HG03378 (cell line): ENCODE data around the gene PCDH1.
"Not testable (repeated sequence)": the region's sequence is repeated elsewhere in the genome, so short reads cannot be mapped to it uniquely, and the experiment has no call there.

Experiments
- ATAC-seq: cut with Tn5 transposase; IDR thresholded peaks from one replicate; pipeline ENCODE4 v1.9.1; 2021; ENCODE audit warnings: mild to moderate bottlenecking, moderate library complexity; ENCODE audit not compliant: unreplicated experiment

PCDH1 gene

DNA sequence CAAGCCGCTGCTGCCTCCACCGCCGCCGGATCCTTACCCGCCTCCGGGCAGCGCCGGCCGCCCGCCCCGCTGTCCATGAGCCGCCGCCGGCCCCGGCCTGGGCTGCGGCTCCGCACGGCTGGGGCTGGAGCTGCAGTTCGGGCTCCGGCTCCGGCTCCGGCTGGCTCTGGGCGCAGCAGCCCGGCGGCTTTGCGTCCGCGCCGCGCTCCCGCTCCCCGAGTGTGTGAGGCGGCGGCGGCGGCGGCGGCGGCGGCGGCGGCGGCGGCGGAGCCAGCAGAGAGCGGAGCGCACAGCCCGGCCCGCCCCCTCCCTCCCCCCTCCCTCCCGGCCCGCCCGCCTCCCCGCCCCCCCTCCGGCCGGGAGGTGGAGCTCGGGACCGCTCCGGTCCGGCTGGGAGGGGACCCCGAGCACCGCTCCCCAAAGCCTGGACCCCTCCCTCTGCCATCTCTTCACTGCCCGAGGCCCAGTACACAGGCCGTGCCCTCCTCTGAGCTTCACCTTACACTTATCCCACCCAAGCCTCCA lies at the start of gene PCDH1:
Gene PCDH1 (minus strand): TSS at position 225 of the 525 bp plus-strand sequence. CDS start 148 bp downstream, at position 77.
- ATAC-seq, result no peak

DNA sequence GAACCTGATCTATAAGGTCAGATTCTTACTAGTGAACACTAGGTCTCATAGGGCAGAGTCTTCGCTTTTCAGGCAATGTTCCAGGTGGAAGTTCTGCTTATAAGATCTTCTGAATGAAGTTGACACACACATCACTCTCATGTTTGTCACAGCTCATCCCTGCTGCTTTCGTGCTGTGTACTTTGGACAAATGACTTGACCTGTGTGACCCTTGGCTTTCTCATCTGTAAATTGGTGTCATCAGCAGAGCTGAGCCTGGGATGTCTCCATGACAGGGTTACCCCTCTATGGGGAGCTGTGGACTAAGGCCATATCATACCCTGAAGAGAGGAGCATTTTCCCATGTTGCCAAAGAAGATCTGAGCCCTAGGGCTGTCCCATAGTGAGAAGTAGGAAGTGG lies 48.2 kb upstream of the PCDH1 start:
- no peak for ATAC-seq

DNA sequence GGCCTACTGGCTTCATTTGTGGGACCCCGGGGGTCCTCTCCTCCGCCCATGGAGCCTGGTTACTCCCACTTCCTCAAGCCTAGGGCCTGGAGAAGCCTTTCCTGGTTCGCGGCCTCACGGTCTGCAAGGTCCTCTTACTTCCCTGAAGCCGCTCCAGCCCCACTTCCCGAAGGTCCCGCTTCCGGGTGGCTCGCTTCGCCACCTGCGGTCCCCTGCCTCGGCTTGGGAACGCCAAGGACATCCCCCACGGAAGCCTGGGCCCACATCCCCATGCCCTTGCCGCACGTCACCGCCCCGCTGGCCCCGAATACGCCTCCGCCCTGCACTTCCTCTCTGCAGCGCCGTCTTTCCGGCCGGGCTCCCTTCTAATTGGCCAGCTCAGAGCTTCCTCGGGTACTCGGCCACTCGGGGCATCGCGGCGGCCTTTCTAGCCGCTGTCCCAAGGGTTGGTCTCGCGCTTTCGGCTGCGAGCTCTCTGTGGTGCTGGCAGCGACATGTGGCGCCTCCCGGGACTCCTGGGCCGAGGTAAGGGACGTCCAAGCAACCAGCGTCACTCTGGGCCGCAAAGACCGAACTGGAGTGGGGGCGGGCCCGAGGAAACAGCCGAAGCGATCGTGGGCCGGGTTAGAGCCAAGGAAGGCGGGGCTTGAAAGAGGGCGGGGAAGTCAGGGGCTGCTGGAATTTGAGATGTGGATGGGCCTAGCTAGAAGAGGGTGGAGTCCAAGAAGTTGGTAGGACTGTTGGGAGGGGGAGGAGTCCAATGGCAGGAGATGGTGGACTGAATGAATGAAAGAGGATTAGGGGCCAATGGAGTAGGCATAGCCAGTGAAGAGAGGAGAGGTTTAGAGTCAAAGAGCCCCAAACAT lies 45.5 kb upstream of the PCDH1 start, which contains the start of gene DELE1:
Gene DELE1 (plus strand): TSS at position 424 of the 866 bp plus-strand sequence. CDS start 71 bp downstream, at position 495.
- ATAC-seq, result peak; percentile 93

DNA sequence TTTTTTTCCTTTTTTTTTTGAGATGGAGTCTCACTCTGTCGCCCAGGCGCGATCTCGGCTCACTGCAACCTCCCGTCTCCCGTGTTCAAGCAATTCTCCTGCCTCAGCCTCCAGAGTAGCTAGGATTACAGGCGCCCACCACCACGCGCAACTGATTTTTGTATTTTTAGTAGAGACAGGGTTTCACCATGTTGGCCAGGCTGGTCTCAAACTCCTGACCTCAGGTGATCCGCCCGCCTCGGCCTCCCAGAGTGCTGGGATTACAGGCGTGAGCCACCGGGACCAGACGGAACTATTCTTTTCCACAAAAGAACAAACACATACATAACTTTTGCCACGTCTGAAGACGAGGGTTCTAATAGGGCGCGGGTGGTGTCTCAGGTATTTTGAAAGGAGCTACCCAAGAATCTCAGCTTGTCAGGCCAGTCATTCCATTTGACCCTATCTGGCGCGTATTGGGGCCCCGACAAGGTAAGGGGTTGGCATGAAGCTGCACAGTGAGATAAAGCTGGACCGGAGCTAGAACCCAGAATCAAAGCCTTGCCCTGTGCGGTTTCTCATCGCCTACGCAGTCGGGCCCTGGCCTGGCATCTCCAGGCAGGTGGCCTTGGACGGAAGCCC lies 44.7 kb upstream of the PCDH1 start:
- not testable (repeated sequence) for ATAC-seq

DNA sequence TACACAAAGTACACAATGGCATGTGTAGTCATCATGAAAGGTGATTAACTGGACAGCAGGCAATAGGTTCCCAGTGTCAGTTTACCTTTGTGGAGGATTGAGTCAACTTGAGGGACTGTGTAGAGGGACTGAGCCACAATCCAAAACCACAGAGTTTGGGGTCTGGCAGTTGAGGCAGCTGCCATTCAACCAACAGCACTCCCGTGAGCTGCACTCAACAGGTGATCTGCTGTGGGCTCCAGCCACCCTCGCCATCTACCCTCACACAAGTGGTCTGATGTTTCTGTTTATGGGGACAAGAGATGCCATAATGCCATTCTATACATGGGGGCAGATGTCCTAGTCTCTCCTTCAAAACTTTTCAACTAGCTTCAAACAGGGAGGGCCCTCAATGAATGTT lies 42.6 kb upstream of the PCDH1 start:
- no peak for ATAC-seq

DNA sequence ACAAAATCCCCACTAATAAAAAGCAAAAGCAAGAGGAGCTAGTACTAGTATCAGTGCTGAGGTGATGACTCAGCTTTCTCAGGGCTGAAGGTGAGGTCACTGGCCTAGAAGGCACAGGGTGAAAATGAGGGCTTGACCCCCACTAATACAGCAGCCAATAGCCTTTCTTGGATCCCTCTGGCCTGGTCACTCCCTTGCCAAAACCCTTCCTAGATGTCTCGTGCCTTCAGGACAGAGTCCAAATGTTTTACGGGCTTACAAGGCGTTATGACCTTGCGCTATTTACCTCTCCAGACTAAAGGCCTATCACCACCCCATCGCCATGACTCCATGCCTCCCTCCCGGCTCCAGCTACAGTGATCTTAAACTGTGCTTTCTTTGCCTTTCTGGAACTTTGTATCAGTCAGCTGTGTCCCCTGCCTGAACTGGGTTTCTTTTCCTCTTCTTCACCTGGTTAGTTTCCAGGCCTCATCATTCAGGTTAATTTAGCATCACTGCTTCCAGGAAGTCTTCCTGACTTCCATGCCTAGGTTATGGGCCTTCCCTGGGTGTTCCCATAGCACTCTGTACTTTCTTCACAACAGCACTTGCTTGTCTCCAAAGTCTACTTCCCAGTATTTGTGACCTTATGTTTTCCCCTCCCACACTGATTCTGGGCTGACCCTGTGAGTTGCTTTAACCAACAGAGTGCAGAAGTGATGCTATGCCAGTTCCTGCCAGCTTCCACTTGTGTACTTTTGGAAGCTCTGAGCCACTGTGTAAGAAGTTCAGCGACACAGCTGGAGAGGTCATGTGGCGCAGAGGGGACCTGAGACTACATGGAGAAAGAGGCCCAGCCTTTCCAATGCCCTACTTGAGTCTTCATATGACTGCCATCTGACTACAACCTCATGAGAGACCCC lies 41.3 kb upstream of the PCDH1 start:
- no peak for ATAC-seq

DNA sequence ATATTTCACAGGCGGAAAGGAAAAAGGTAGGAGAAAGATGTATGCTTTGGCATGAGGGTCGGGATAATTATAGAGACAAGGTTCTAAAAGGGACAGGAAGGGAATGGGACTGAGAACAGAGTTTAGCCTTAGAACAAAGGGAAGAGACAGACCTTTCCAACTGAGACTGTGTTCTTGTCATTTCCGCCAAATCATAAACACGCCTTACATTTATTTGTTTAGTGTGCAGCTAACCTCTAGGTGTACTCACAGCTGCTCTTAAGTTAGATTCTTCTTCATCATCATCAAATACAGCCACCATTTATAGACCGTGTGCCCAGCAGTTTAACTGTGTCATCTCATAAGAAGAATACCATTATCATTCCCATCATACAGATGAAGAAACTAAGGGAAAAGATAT lies 39.5 kb upstream of the PCDH1 start:
- no peak for ATAC-seq

DNA sequence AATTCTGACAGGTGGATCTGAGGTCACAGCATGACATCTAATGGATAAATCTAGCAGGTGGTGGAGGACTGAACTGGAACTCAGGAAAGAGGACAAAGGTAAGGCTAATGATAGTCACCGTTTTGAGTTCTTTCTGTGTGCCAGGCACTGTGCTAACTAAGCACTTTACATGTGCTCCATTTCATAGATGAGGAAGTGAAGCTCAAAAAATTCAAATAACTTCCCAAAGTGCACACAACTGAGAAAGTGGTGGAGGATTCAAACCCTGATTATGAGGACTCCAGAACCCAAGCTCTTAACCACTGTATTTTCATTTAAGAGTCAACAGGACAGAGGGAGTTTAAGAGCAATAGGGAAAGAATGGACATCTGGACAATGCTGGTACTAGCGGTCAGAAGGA lies 38.3 kb upstream of the PCDH1 start:
- ATAC-seq, result no peak

DNA sequence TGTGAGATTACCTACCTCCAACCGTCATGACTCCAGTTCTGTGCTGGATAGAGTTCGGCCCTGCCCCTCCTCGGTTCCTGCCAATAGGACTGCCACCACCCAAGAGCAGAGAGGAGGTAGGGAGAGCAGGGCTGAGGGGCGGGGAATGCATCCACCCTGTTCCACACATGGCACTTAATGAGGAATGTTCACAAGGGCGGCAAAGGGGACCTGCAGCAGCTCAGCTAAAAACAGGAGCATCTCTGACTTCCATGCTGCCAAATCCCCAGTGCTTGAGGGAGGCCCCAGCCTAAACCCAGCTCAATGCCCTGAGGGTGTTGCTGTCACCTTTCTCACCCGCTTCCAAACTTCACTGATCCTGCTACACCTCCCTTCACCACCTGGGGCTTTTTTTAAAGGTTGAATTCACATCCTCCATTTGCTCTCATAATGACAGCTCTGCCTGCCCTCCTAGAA lies 37.7 kb upstream of the PCDH1 start:
- no peak for ATAC-seq

DNA sequence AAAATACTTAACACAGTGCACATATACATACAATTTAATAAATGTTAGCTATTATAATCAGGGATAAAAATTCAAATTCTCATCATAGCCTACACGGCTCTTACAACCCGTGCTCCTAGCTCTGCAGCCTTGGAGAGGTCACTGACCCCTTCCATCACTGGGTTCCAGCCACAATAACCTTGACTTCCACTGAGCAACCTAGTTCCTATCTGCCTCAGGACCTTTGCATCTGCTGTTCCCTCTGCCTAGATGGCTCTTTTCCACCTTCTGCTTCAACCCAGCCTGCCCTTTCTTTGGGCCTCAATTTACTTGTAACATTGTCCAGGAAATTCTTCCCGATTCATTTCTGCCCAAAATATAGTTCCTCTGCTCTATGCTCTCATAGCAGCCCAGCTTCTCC lies 36.6 kb upstream of the PCDH1 start:
- ATAC-seq, result no peak

DNA sequence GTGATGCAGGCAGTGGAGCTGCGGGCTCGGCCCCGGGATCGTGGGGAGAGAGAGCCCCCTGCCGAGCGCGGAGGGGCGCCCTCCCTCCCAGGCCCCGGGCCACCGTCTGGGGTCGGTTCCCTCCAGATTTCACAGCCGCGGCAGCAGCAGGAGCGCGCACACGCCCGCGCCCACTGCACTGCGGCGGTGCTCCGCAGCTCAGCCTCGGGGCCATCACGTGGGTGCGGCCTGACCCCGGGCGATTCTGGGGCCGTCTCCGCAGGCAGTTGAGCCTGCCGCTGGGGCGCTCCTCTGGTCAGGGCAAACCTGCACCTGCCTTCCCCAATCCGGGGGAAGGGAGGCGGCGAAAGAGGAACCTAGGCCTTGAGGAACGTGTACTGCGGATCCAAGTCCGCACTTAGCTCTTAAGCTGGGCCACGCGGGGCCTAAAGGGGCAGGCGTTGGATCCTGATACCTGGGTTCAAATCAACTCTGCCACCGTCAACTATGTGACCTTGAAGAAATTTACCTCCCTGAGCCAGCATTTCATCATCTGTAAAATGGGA lies 36.1 kb upstream of the PCDH1 start:
- no peak for ATAC-seq

DNA sequence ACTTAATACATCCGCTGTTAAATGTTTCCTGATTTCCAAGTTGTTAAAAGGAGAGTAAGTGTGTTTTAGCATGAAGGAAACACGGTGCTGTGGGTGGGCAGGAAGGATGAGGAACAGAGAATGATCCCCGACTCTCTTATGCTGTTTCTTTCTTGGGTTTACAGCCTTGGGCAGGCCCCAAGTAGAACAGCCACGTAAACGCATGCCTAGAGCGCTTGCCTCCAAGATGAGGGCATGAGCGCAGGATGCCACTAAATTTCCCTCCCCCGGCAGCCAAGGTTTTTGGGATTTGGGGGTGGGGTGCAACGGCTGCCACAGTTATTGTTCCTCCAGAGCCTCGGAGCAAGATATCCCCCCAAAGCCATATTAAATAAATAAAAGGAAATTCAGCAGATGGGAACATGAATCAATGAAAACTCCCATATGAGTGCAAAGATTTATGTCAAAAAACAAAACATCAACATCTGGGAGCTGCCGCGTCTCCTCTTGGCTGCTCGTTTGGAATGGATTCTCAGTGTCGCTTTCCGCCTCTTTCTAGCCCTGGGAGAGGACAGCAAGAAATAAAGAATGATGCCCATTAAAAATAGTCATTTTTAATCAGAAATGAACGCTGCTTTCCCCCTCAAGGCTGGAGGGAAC lies 35.5 kb upstream of the PCDH1 start:
- no peak for ATAC-seq

DNA sequence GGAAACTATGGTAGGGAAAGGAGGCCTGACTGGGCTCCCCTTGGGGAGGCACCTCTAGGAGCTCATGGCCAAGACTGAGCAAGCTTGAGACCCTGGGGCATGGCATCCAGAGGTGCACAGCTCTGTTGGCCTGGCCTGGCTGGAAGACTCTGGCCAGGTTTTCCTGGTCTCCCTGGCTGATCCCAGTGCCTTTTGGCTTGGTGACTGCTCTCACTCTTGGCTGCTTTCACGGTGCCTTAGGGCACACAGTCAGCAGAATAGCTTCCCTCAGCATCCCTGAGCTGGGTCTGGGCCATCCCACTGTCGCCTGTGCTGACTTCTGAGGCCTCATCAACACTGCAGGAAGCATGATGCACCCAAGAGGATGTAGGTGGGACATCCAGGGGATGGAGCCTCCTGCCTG lies 32.1 kb upstream of the PCDH1 start:
- no peak for ATAC-seq

DNA sequence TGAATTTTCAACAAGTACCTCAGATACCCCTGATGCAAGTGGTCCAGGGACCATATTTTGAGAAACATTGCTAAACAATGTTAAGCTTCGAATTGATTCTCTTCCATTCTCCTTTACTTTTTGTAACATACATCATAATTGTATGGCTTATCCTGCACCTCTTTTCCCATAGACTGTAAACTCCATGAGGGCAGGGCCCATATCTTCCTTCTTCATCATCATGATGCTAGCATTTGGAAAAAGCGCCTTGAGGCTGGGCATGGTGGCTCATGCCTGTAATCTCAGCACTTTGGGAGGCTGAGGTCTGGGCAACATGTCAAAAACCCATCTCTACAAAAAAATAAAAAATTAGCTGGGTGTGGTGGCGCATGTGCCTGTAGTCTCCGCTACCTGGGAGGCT lies 31.0 kb upstream of the PCDH1 start:
- no peak for ATAC-seq

DNA sequence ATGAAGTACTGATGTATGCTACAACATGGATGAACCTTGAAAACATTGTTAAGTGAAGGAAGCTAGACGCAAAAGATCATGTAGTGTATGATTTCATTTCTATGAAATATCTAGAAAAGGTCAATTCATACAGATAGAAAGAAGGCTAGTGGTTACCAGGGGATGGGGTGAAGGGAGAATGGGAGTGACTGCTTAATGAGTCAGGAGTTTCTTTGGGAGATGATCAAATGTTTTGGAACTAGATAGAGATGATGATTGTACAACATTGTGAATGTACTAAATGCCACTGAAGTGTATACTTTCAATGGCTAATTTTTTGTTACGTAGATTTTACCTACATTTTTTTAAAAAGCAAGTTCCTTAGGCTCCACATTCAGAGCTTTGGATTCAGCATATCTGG lies 30.6 kb upstream of the PCDH1 start:
- ATAC-seq, result no peak

DNA sequence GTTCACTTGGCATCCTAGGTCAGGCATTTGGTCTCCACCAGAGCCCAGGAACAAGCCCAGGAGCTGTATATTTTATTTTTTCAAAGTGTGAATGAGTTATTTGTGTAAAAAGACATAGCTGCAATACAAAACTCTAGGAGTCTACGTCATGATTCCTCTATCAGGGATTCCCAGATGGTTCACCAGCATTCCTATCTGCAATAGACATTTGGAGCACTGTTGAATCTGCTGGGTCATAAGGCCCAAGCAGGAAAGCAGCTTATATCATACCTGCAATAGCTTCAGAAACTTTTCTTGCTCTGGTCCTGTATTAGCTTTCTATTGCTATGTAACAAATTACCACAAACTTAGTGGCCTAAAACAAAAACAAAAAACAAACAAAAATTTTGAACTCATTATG lies 28.8 kb upstream of the PCDH1 start:
- ATAC-seq, result no peak

DNA sequence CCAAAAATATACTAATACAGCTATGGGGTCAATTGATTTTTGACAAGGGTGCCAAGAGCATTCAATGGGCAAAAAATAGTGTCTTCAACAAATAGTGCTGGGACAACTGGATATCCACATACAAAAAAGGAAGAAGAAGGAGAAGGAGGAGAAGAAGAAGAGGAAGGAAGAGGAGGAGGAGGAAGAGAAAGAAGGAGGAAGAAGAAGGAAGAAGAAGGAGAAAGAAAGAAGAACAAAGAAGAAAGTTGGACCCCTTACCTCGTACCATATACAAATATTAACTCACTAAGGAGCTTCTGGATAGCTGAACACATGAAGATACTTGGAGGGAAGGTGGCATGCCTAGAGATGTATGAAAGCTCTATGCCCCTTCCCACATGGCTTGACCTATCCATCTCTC lies 28.3 kb upstream of the PCDH1 start:
- no peak for ATAC-seq

DNA sequence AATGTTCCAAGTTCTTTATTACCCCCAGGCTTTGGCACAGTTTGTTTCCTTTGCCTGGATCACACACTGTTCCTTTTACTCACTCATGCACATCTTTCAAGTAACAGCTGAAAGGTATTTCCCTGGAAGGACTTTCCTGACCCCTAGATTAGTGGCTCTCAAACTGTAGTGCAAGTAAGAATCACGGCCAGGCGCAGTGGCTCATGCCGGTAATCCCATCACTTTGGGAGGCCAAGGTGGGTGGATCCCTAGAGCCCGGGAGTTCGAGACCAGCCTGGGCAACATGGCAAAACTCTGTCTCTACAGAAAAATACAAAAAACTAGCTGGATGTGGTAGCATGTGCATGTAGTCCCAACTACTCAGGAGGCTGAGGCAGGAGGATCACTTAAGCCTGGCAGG lies 26.3 kb upstream of the PCDH1 start:
- ATAC-seq, result no peak

DNA sequence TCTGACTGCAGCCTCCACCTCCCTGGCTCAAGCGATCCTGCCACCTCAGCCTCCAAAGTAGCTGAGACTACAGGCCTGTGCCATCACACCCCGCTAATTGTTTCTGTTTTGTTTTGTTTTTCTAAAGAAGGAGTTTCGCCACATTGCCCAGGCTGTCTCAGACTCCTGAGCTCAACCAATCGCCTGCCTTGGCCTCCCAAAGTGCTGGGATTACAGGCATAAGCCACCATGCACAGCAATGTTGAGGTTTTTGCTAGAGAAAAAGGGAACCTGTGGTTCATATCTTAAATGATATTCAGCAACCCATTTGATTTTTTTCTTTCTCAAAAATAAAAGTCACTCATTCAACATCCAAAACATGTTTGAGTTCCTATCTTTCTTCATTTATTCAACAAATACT lies 25.1 kb upstream of the PCDH1 start:
- ATAC-seq, result no peak
